GM19455 (cell line): ENCODE results near the gene CD9.
"Not testable (repeated sequence)": the region's sequence is repeated elsewhere in the genome, so short reads cannot be mapped to it uniquely, and the experiment has no call there.

ENCODE experiments used
- ATAC-seq: cut with Tn5 transposase; IDR thresholded peaks from one replicate; pipeline ENCODE4 v1.9.1; 2021; ENCODE audit not compliant: unreplicated experiment

CD9 gene

GRCh38 chr12:6198985-6199530, 1.1 kb upstream of the CD9 start:
- no peak for ATAC-seq

GRCh38 chr12:6199531-6200255, 507 bp upstream of the CD9 start:
- no peak for ATAC-seq

GRCh38 chr12:6201213-6201608, 1.0 kb downstream of the CD9 start:
- no peak for ATAC-seq

DNA sequence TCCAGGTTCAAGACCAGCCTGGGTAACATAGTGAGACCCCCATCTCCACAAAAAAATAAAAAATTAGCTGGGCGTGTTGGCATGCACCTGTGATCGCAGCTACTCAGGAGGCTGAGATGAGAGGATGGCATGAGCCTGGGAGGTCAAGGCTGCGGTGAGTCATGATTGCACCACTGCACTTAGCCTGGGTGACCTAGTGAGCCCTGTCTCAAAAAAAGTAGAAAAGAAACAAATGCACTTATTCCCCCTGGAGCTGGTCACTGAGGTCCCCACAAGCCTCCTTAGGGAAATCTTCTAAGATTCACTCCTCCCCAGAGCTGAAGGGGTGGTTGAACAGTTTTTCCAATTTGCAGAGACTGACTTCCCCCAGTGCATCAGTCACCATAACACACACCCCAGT, 1.6 kb downstream of the CD9 start:
- no peak for ATAC-seq

GRCh38 chr12:6202304-6202703, 2.1 kb downstream of the CD9 start:
- ATAC-seq, result no peak

DNA sequence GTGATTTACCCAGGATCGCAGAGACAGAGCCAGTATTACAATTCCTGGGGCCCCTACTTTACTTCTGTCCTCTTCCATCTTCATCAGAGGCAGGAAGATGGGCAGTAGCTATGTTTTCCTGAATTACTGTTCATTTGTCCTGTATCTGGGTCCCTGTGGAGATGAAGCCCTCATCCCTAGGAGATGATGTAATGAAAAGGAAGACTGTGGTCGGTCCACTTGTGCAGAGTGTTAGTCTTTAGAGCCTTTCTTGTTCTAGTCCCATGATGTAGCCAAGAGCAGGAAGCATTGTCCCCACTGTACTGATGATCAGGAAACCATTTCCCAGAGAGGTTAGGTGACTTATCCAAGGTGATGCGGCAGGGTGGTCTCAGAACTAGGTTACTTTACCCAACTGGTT, 2.6 kb downstream of the CD9 start:
- ATAC-seq, result no peak

- no peak for ATAC-seq
These were observed 3.4 kb downstream of the CD9 start for GRCh38 chr12:6203601-6204000.

- ATAC-seq, result no peak
These were observed 4.4 kb downstream of the CD9 start for GRCh38 chr12:6204533-6205143.

GRCh38 chr12:6205144-6205539, 4.9 kb downstream of the CD9 start:
- no peak for ATAC-seq

DNA sequence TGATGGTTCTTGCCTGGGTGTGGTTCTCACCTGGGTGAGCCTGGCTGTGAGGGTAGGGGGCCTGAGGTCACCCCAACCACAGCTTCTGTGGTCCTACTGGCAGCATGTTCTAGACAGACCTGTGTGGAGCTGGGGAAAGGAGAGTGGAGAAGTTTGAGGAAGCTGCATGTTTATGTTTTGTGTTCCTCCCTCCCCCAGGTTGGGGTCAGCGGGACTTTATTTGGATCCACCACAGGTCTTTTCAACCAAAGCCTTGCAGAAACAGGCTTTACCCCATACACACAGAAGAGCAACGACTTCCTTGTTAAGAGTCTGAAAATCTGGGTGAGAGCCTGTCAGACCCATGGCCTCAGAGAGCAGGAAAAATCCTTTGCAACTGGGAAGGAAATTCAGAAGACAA, 5.6 kb downstream of the CD9 start:
- ATAC-seq, result no peak

DNA sequence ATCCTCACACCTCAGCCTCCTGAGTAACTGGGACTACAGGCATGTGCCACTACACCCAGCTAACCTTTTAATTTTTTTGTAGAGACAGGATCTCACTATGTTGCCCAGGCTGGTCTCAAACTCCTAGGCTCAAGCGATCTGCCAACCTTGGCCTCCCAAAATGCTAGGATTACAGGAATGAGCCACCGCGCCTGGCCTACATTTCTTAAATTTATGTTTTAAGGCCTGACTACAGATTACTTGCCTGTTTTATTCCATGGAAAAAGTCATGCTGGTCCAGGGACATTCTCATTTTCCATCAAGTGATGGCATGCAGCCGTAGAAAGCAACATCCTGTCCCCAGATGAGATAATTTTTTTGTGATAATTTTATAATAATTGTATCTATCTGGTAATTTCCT, 6.1 kb downstream of the CD9 start:
- no peak for ATAC-seq

DNA sequence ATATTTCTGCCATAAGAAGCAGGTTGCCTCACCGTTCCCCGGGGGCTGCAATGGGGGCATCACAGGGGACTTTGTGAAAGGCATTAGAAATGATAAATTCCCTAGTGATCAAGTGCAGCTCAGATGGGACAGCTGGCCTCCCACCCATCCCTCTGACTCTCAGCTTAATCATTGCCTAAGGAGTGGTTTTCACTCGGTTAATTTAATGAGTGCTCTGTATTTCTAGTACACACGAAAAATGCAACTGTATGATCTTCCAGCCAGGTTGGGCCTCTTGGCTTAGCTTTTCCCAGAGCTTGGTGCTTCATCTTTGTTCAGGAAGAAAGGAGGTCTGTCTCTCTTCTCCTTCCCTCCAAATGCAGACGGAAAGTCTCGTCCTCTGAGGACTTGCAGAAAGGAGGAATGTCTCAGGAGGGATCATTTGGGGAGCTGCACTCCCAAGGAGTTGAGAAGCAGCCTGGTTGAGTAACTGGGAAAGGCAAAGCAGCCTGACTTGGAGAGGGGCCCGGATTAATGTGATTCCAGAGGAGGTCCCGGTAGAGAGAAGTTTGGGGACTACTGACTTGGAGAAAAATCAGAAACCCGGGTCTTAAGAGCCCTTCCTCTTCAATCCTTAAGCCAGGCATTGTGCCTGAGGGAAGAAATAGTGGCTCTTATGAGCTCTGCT, 7.2 kb downstream of the CD9 start:
- ATAC-seq, result no peak

GRCh38 chr12:6208130-6208529, 7.9 kb downstream of the CD9 start:
- no peak for ATAC-seq

DNA sequence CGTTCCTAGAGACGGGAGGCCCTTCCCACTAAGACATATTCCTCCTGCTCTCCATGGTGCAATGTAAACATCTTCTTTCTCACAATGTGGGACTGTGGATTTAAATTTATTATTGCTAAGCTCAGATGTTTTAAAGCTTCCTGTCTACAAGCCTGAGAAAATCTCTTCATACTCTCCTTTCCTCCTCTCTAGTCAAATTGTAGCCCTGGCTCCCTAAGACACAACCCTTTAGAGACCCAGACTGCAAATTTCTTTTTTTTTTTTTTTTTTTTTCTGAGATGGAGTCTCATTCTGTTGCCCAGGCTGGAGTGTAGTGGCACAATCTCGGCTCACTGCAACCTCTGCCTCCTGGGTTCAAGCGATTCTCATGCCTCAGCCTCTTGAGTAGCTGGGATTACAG, 9.2 kb downstream of the CD9 start:
- not testable (repeated sequence) for ATAC-seq

DNA sequence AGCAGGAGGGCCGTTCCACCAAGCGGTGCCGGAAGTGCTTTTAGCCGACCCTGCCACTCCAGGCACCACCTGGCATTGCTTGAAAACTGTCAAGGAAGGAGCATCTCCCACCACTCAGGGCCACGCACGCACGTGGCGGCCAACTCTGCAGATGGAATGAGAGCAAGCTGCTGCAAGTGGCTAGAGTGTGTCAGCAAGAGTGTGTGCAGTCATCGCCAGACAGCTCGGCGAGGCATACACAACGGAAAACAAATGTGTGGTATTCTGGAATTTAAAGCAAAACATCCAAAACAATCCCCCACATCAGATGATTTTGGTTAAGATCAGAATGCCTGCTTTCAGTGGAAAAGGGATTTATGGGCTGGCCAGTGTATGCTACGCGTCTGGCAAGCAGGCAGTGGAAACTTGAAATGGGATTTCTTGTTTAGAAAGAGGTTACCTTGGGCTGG, 11.2 kb downstream of the CD9 start:
- ATAC-seq, result no peak

DNA sequence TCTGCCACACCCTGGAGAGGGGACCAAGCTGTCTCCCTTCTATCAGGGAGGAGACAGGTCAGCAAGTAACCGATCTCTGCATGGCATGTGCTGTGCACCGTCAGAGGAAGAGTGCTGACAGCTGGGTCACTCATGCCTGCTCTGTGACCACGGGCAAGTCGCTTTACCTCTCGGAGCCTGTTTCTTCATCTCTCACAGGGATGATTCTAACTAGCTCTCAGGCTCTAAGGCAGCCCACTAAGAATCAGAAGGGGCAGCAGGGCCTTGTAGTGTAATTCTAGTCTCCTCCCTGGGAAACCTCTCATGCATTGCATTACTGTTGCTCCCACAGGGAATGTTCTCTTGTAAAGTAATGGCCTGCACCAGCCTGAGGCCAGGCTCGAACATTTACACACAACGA, 11.9 kb downstream of the CD9 start:
- ATAC-seq, result no peak

- no peak for ATAC-seq
These were observed 13.8 kb downstream of the CD9 start for GRCh38 chr12:6213969-6214368.

- no peak for ATAC-seq
These were observed 14.4 kb downstream of the CD9 start for GRCh38 chr12:6214633-6215032.

GRCh38 chr12:6215120-6215807, 15.1 kb downstream of the CD9 start:
- ATAC-seq, result no peak

GRCh38 chr12:6215932-6216494, 15.8 kb downstream of the CD9 start:
- no peak for ATAC-seq

GRCh38 chr12:6216581-6216980, 16.4 kb downstream of the CD9 start:
- ATAC-seq, result no peak
